Peyer's patch (tissue), 4 donors: ENCODE data around the gene SYPL1.

Experiments used
- POLR2A ChIP-seq, 2 donors: fragments of 450-650 bp; IDR thresholded peaks; one replicate each; pipeline ENCODE4 v1.5.1; 2017; ENCODE audit warnings: antibody characterized with exemption in 2 of 2, mild to moderate bottlenecking in 2 of 2, moderate library complexity in 2 of 2
- TF ChIP-seq, protein P1 (sequence below), 6 experiments: fragments of 450-650 bp in 4 of 6; fragments of 200-600 bp in 2 of 6; sonication (generic) in 1 of 6; IDR thresholded peaks; one replicate each; pipeline ENCODE4 v1.5.1; 2017 to 2019; ENCODE audit warnings: antibody characterized with exemption in 6 of 6, mild to moderate bottlenecking in 3 of 6, moderate library complexity in 1 of 6

DNA sequence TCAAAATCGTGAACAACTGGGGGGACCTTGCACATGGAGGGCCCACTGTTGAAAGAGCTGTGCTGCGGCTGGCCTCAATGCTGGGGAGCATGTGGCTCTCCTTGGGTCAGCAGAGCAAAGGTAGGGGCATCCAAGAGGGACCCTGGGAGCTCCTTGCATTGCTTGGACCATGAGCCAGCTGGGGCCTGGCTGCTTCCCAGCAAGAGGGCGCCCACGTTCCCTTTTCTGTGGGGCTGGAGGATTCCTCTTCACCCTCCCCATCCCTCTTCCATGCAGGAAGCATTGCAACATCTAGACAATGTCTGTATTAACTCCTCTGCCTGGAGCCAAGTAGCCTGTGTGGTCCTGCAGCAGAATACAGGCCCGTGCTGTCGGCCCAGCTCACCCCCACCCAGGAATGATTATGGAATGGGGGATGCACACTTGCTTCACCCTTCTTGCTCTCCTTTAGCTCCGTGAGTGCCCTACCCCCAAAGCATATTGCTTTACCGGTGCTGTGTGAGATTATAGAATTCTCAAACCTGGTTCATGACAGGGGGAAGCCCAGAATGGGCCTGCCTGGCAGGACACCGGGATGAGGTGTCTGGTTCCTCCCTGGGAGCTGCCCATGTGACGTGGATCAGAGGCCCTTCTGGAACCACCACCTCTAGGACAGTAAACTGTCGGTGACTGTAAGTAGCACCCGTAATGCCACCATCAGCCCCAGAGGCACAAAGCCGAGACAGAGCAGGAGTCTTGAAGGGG, 61.9 kb downstream of the SYPL1 start:
- TF ChIP-seq, protein P1, sequence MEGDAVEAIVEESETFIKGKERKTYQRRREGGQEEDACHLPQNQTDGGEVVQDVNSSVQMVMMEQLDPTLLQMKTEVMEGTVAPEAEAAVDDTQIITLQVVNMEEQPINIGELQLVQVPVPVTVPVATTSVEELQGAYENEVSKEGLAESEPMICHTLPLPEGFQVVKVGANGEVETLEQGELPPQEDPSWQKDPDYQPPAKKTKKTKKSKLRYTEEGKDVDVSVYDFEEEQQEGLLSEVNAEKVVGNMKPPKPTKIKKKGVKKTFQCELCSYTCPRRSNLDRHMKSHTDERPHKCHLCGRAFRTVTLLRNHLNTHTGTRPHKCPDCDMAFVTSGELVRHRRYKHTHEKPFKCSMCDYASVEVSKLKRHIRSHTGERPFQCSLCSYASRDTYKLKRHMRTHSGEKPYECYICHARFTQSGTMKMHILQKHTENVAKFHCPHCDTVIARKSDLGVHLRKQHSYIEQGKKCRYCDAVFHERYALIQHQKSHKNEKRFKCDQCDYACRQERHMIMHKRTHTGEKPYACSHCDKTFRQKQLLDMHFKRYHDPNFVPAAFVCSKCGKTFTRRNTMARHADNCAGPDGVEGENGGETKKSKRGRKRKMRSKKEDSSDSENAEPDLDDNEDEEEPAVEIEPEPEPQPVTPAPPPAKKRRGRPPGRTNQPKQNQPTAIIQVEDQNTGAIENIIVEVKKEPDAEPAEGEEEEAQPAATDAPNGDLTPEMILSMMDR (IDR thresholded peaks at IDR 0.05) = no peak
- TF ChIP-seq POLR2A (IDR thresholded peaks at IDR 0.05) = no peak
